B cell (primary cell): Measurements from ENCODE around the gene ARHGEF26. TPM values are rescaled to one million over a fixed set of nuclear protein-coding genes. Genes with fewer than 3 reads are reported as not detected.

Experiments
- ATAC-seq: fragments of 200-7000 bp; cut with Tn5 transposase; one replicate; pipeline ENCODE4 v1.10.0; 2021; ENCODE audit warnings: low read depth, mild to moderate bottlenecking, moderate number of reproducible peaks, moderate library complexity
- CTCF ChIA-PET: fragments of 350-600 bp; sonication (Branson Sonifier 250); formaldehyde crosslinking; loops from one replicate; lab custom pipeline; 2021; ENCODE audit warnings: antibody characterized with exemption, inconsistent platforms; lab: Charles Lee
- POLR2A ChIA-PET: fragments of 350-600 bp; sonication (Branson Sonifier 250); formaldehyde crosslinking; loops from one replicate; lab custom pipeline; 2021; ENCODE audit warnings: antibody characterized with exemption; lab: Charles Lee
- DNase-seq: peaks from one replicate; pipeline ENCODE4 v3.0.0; 2013
- H2AFZ ChIP-seq: 2 replicates; pipeline ENCODE4 v1.6.1; 2012; ENCODE audit warnings: mild to moderate bottlenecking, low read depth, low read length; ENCODE audit not compliant: insufficient read depth, poor library complexity, severe bottlenecking
- H3K27ac ChIP-seq, 2 donors: 1 replicate in 1 of 2; 2 replicates in 1 of 2; pipeline ENCODE4 v1.5.1; 2012 to 2013; ENCODE audit warnings: low read length in 2 of 2, mild to moderate bottlenecking in 2 of 2, moderate library complexity in 1 of 2
- H3K27me3 ChIP-seq, 4 experiments: fragments of 200-600 bp in 1 of 4; sonication (generic) in 1 of 4; replicated peaks in 1 of 4; 1 replicate in 2 of 4; 2 replicates in 2 of 4; pipeline versions ENCODE4 v1.6.1 to v1.7.0; 2013 to 2016; ENCODE audit warnings: low read length in 3 of 4, mild to moderate bottlenecking in 2 of 4, mixed read lengths in 1 of 4, moderate library complexity in 1 of 4; ENCODE audit not compliant: insufficient read depth in 4 of 4, control insufficient read depth in 3 of 4; ENCODE audit errors: control extremely low read depth in 1 of 4
- H3K36me3 ChIP-seq, 2 experiments: replicated peaks in 1 of 2; 1 replicate in 1 of 2; 2 replicates in 1 of 2; pipeline versions ENCODE4 v1.6.1 to v1.7.1; 2013; ENCODE audit warnings: low read length in 1 of 2; ENCODE audit not compliant: insufficient read depth in 2 of 2, control insufficient read depth in 1 of 2; ENCODE audit errors: control extremely low read depth in 1 of 2, extremely low read depth in 1 of 2
- H3K4me1 ChIP-seq, 2 donors: fragments of 200-600 bp in 1 of 2; sonication (generic) in 1 of 2; 1 replicate in 1 of 2; 2 replicates in 1 of 2; pipeline versions ENCODE4 v1.5.1 to v1.6.1; 2013 to 2017; ENCODE audit warnings: low read length in 2 of 2; ENCODE audit not compliant: control insufficient read depth in 2 of 2, insufficient read depth in 2 of 2
- H3K4me2 ChIP-seq: replicated peaks from 2 replicates; pipeline ENCODE3; 2012; ENCODE audit warnings: mild to moderate bottlenecking, low read depth, low read length; ENCODE audit not compliant: poor library complexity, severe bottlenecking
- H3K4me3 ChIP-seq, 5 experiments: fragments of 200-600 bp in 1 of 5; sonication (generic) in 1 of 5; 1 replicate in 3 of 5; 2 replicates in 2 of 5; pipeline versions ENCODE4 v1.5.1 to v1.7.0; 2011 to 2016; ENCODE audit warnings: low read length in 4 of 5, mild to moderate bottlenecking in 4 of 5, low read depth in 2 of 5, control low read depth in 1 of 5, moderate library complexity in 1 of 5; ENCODE audit not compliant: insufficient read depth in 1 of 5; ENCODE audit errors: control extremely low read depth in 1 of 5, extremely low read depth in 1 of 5
- H3K79me2 ChIP-seq: fragments of 200-600 bp; sonication (generic); one replicate; pipeline ENCODE4 v1.6.0; 2016; ENCODE audit warnings: low read length; ENCODE audit not compliant: control insufficient read depth, insufficient read depth
- H3K9ac ChIP-seq: fragments of 200-600 bp; sonication (generic); 2 replicates; pipeline ENCODE4 v1.6.1; 2017; ENCODE audit warnings: mild to moderate bottlenecking, low read length, moderate library complexity
- H3K9me3 ChIP-seq, 3 donors: one replicate each; pipeline versions ENCODE4 v1.6.1 to v1.7.1; 2013; ENCODE audit warnings: low read length in 2 of 3; ENCODE audit not compliant: control insufficient read depth in 2 of 3, insufficient read depth in 1 of 3; ENCODE audit errors: control extremely low read depth in 1 of 3
- H4K20me1 ChIP-seq: 2 replicates; pipeline ENCODE4 v1.6.0; 2012; ENCODE audit warnings: mild to moderate bottlenecking, low read length; ENCODE audit not compliant: insufficient read depth, control insufficient read depth, poor library complexity, severe bottlenecking
- H3K27ac Mint-ChIP-seq: one replicate; pipeline ENCODE4 v1.8.0; 2021; ENCODE audit warnings: mixed read lengths
- H3K27me3 Mint-ChIP-seq: one replicate; pipeline ENCODE4 v1.8.0; 2021; ENCODE audit warnings: mixed read lengths
- H3K4me1 Mint-ChIP-seq: one replicate; pipeline ENCODE4 v1.8.0; 2021; ENCODE audit warnings: mixed read lengths
- H3K4me3 Mint-ChIP-seq: one replicate; pipeline ENCODE4 v1.8.0; 2021; ENCODE audit warnings: mixed read lengths
- H3K9me3 Mint-ChIP-seq: one replicate; pipeline ENCODE4 v1.8.0; 2022; ENCODE audit warnings: mixed read lengths; ENCODE audit not compliant: insufficient read depth
- CTCF ChIP-seq: fragments of 200-600 bp; IDR thresholded peaks from one replicate; pipeline ENCODE4 v1.8.0; 2022; ENCODE audit warnings: antibody characterized with exemption, mild to moderate bottlenecking
- EZH2 ChIP-seq: IDR thresholded peaks from 2 replicates; pipeline ENCODE4 v1.6.1; 2012; ENCODE audit warnings: borderline replicate concordance, low read depth, mild to moderate bottlenecking, moderate library complexity, low read length; ENCODE audit not compliant: insufficient read depth, poor library complexity, severe bottlenecking
- WGBS: methylation state at CpG from one replicate; pipeline ENCODE4 v1.1.5; 2013; ENCODE audit warnings: missing lambda C conversion rate; ENCODE audit not compliant: insufficient coverage; 5-methylcytosine and 5-hydroxymethylcytosine counted together
- intact Hi-C: fragments of 100-400 bp; cut with micrococcal nuclease; formaldehyde crosslinking; loops from one replicate; pipeline ENCODE4 v1.10.0; 2022
- polyA plus RNA-seq: library from polyadenylated mRNA; depleted of rRNA; stranded (reverse); fragments of >200 nt; gene quantifications from 2 replicates; pipeline ENCODE4 v1.2.3, GENCODE V29; 2012
- total RNA-seq, 2 donors: library from RNA; stranded (reverse); fragments of 120-200 nt in 1 of 2; gene quantifications; 1 replicate in 1 of 2; 2 replicates in 1 of 2; pipeline versions ENCODE4 v1.2.3 to v1.2.4, GENCODE V29; 2013 to 2022

ARHGEF26 gene
- total and polyA plus RNA-seq, 2 donors (not counting 1 experiment from before 2014, with no cell fraction given): not detected

GRCh38 chr3:154240235-154240634, 119.0 kb downstream of the ARHGEF26 start:
- Histone ChIP-seq H3K27ac (no peak overlapping the region), H3K4me3 (no peak overlapping the region), H3K9me3 (no peaks in the 10 kb centered on the region), H3K79me2 (no peaks in the 10 kb centered on the region), H3K36me3 (no peaks in the 10 kb centered on the region), H3K27me3 (no peaks in the 10 kb centered on the region), H2AFZ (no peak overlapping the region), H3K4me1 (no peaks in the 10 kb centered on the region), H3K9ac (no peak overlapping the region), H4K20me1 (no peaks in the 10 kb centered on the region), H3K4me2 (no peak overlapping the region)
- DNase-seq (no peak), ATAC-seq (no peak)
- peaks cover 8% of the 10 kb centered on the region for H3K27me3 Mint-ChIP-seq
- CTCF ChIA-PET: interaction anchor here (3.0 kb wide), 1 partner anchor 13 kb away, joined by 10 read pairs; no protein-coding TSS in a partner anchor
- POLR2A ChIA-PET: no interaction called here
- H3K9me3 Mint-ChIP-seq: no peaks in the 10 kb centered on the region
- TF ChIP-seq CTCF (no peak), EZH2 (no peak)
- H3K27ac Mint-ChIP-seq: no peak overlapping the region
- no peaks in the 10 kb centered on the region for H3K4me1 Mint-ChIP-seq
- H3K4me3 Mint-ChIP-seq: no peak overlapping the region
- intact Hi-C loops: no loop called here
- no CpG with 5 or more reads among the region's 6 CpGs for WGBS

GRCh38 chr3:154241496-154241895, 120.3 kb downstream of the ARHGEF26 start:
- CTCF ChIA-PET: no interaction called here
- Histone ChIP-seq H4K20me1 (no peaks in the 10 kb centered on the region), H3K27ac (no peak overlapping the region), H3K36me3 (no peaks in the 10 kb centered on the region), H3K9ac (no peak overlapping the region), H3K27me3 (no peaks in the 10 kb centered on the region), H3K4me3 (no peak overlapping the region), H3K4me2 (no peak overlapping the region), H3K79me2 (no peaks in the 10 kb centered on the region), H3K4me1 (no peaks in the 10 kb centered on the region), H2AFZ (no peak overlapping the region), H3K9me3 (no peaks in the 10 kb centered on the region)
- no peaks in the 10 kb centered on the region for H3K9me3 Mint-ChIP-seq
- DNase-seq (no peak), ATAC-seq (no peak)
- no peaks in the 10 kb centered on the region for H3K4me1 Mint-ChIP-seq
- TF ChIP-seq EZH2 (no peak), CTCF (no peak)
- POLR2A ChIA-PET: no interaction called here
- H3K4me3 Mint-ChIP-seq: no peak overlapping the region
- H3K27ac Mint-ChIP-seq: no peak overlapping the region
- H3K27me3 Mint-ChIP-seq: peaks cover 8% of the 10 kb centered on the region
- intact Hi-C loops: no loop called here
- WGBS: 100% methylated on average over 4 of the region's 5 CpGs
